ENCODE measurements around the gene PLPPR2. TPM values are rescaled to one million over a fixed set of nuclear protein-coding genes. Genes with fewer than 3 reads are reported as not detected.

PLPPR2 gene
- total and polyA plus RNA-seq, 4 donors = 9.1 to 35.1 (median 24.3) TPM

DNA sequence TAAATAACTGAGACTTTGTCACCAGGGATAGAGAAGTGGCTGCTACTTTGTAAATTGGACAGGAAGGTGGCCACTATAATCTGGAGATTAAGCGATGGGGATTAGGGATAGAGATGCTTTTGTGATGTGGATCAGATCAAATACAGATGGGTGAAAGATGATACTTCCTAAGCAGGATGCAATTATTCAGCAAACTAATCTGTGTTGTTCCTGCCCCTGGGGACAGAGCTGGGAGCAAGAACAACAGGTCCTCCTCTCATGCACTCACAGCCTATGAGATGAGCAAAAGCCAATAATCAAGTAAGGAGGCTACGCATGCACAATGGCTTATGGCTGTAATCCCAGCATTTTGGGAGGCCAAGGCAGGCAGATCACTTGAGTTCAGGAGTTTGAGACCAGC, 59.3 kb downstream of the PLPPR2 start:
- peaks cover 0 to 14% (median 11%) of the 10 kb centered on the region in 3 donors for H3K27me3 ChIP-seq (ENCODE audit: control insufficient read depth in 3 of 3, insufficient read depth in 3 of 3, low read length in 2 of 3)
- H3K4me3 ChIP-seq = no peak overlapping the region
- no peak overlapping the region for H3K27ac ChIP-seq (ENCODE audit: low read depth in 1 of 2, low read length in 1 of 2)
- 95 to 96% methylated on average over 2 of the region's 2 CpGs for WGBS, 2 donors
- DNase-seq = no peak
- TF ChIP-seq, protein P1, sequence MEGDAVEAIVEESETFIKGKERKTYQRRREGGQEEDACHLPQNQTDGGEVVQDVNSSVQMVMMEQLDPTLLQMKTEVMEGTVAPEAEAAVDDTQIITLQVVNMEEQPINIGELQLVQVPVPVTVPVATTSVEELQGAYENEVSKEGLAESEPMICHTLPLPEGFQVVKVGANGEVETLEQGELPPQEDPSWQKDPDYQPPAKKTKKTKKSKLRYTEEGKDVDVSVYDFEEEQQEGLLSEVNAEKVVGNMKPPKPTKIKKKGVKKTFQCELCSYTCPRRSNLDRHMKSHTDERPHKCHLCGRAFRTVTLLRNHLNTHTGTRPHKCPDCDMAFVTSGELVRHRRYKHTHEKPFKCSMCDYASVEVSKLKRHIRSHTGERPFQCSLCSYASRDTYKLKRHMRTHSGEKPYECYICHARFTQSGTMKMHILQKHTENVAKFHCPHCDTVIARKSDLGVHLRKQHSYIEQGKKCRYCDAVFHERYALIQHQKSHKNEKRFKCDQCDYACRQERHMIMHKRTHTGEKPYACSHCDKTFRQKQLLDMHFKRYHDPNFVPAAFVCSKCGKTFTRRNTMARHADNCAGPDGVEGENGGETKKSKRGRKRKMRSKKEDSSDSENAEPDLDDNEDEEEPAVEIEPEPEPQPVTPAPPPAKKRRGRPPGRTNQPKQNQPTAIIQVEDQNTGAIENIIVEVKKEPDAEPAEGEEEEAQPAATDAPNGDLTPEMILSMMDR (IDR thresholded peaks at IDR 0.05; ENCODE audit: control extremely low read depth, extremely low read depth) = no peak
- H3K9me3 ChIP-seq (ENCODE audit: control insufficient read depth in 4 of 4, insufficient read depth in 3 of 4, low read length in 3 of 4) = peaks cover 0 to 2% (median 0%) of the 10 kb centered on the region in 4 donors
- peaks cover 0 to 1% (median 0%) of the 10 kb centered on the region in 4 donors for H3K36me3 ChIP-seq (ENCODE audit: control insufficient read depth in 4 of 4, insufficient read depth in 4 of 4, low read length in 4 of 4)
- peaks cover 0 to 2% (median 0%) of the 10 kb centered on the region in 5 donors for H3K4me1 ChIP-seq (ENCODE audit: control insufficient read depth in 5 of 5, insufficient read depth in 5 of 5, low read length in 5 of 5)
- H3K9ac ChIP-seq (ENCODE audit: insufficient read depth in 1 of 2, low read length in 2 of 2) = no peak overlapping the region
- no peak for ATAC-seq (ENCODE audit: insufficient read depth, low FRiP score)

Small RNAs within 50 kb of the gene (small RNA-seq; reads per million reads assigned to genes)
- not detected for gene RF00019 (ENCODE audit: low replicate concordance)

Other genes with a start within 250 kb of the PLPPR2 start
- gene SPC24, start 199.7 kb upstream of the PLPPR2 start, total RNA-seq = 1 to 10 TPM; 2.5 to 5.3 TPM
- gene SPC24, start 199.7 kb upstream of the PLPPR2 start, polyA plus RNA-seq = 1 to 10 TPM; 1.3 to 6.5 TPM
- gene KANK2, start 157.9 kb upstream of the PLPPR2 start, total RNA-seq = 100 to 1,000 TPM; 129 to 164 TPM
- 10 to 100 TPM; 90.1 to 96.8 TPM for gene KANK2, start 157.9 kb upstream of the PLPPR2 start, polyA plus RNA-seq
- gene ANGPTL8, start 115.8 kb upstream of the PLPPR2 start, total RNA-seq = not detected
- gene ANGPTL8, start 115.8 kb upstream of the PLPPR2 start, polyA plus RNA-seq = 1 to 10 TPM in 1 of 2 donors, under 1 TPM in 1; 0.19 to 1.0 TPM
- 100 to 1,000 TPM in 1 of 2 donors, 10 to 100 TPM in 1; 60.2 to 129 TPM for gene DOCK6, start 92.9 kb upstream of the PLPPR2 start, total RNA-seq
- 10 to 100 TPM; 38.6 to 87.3 TPM for gene DOCK6, start 92.9 kb upstream of the PLPPR2 start, polyA plus RNA-seq
- not detected for gene TSPAN16, start 59.3 kb upstream of the PLPPR2 start, total RNA-seq
- not detected for gene TSPAN16, start 59.3 kb upstream of the PLPPR2 start, polyA plus RNA-seq
- 10 to 100 TPM; 28.0 to 73.2 TPM for gene RAB3D, start 15.8 kb upstream of the PLPPR2 start, total RNA-seq
- gene RAB3D, start 15.8 kb upstream of the PLPPR2 start, polyA plus RNA-seq = 10 to 100 TPM; 16.0 to 18.6 TPM
- 100 to 1,000 TPM; 101 to 125 TPM for gene TMEM205, start 9.2 kb upstream of the PLPPR2 start, total RNA-seq
- gene TMEM205, start 9.2 kb upstream of the PLPPR2 start, polyA plus RNA-seq = 100 to 1,000 TPM; 129 to 166 TPM
- gene CCDC159, start 8.9 kb upstream of the PLPPR2 start, total RNA-seq = 10 to 100 TPM; 25.8 to 26.5 TPM
- gene CCDC159, start 8.9 kb upstream of the PLPPR2 start, polyA plus RNA-seq = 10 to 100 TPM; 40.9 to 55.2 TPM
- gene SWSAP1, start 19.2 kb downstream of the PLPPR2 start, total RNA-seq = 1 to 10 TPM; 1.1 to 4.1 TPM
- gene SWSAP1, start 19.2 kb downstream of the PLPPR2 start, polyA plus RNA-seq = 1 to 10 TPM; 3.5 to 4.0 TPM
- gene EPOR, start 28.9 kb downstream of the PLPPR2 start, total RNA-seq = 10 to 100 TPM; 14.5 to 20.6 TPM
- gene EPOR, start 28.9 kb downstream of the PLPPR2 start, polyA plus RNA-seq = 10 to 100 TPM in 1 of 2 donors, 1 to 10 TPM in 1; 8.7 to 14.7 TPM
- gene RGL3, start 63.9 kb downstream of the PLPPR2 start, total RNA-seq = 10 to 100 TPM; 35.2 to 45.2 TPM
- 10 to 100 TPM; 10.4 to 39.3 TPM for gene RGL3, start 63.9 kb downstream of the PLPPR2 start, polyA plus RNA-seq
- gene ODAD3, start 79.7 kb downstream of the PLPPR2 start, total RNA-seq = 1 to 10 TPM; 3.9 to 9.8 TPM
- 1 to 10 TPM; 2.0 to 4.5 TPM for gene ODAD3, start 79.7 kb downstream of the PLPPR2 start, polyA plus RNA-seq
- gene PRKCSH, start 80.2 kb downstream of the PLPPR2 start, total RNA-seq = 100 to 1,000 TPM; 115 to 315 TPM
- gene PRKCSH, start 80.2 kb downstream of the PLPPR2 start, polyA plus RNA-seq = 100 to 1,000 TPM; 142 to 174 TPM
- gene ELAVL3, start 125.6 kb downstream of the PLPPR2 start, total RNA-seq = under 1 TPM in 1 of 2 donors, not detected in 1; 0.34 TPM
- under 1 TPM in 1 of 2 donors, not detected in 1; 0.15 TPM for gene ELAVL3, start 125.6 kb downstream of the PLPPR2 start, polyA plus RNA-seq
- 10 to 100 TPM in 1 of 2 donors, 1 to 10 TPM in 1; 5.4 to 12.9 TPM for gene ZNF653, start 150.4 kb downstream of the PLPPR2 start, total RNA-seq
- gene ZNF653, start 150.4 kb downstream of the PLPPR2 start, polyA plus RNA-seq = 10 to 100 TPM in 1 of 2 donors, 1 to 10 TPM in 1; 7.7 to 10.2 TPM
- gene ECSIT, start 173.7 kb downstream of the PLPPR2 start, total RNA-seq = 10 to 100 TPM; 31.7 to 46.4 TPM
- 10 to 100 TPM; 34.4 to 58.8 TPM for gene ECSIT, start 173.7 kb downstream of the PLPPR2 start, polyA plus RNA-seq
- 10 to 100 TPM; 16.5 to 34.9 TPM for gene CNN1, start 183.4 kb downstream of the PLPPR2 start, total RNA-seq
- 10 to 100 TPM; 17.2 to 27.8 TPM for gene CNN1, start 183.4 kb downstream of the PLPPR2 start, polyA plus RNA-seq
- gene ELOF1, start 203.8 kb downstream of the PLPPR2 start, total RNA-seq = 10 to 100 TPM; 19.2 to 64.2 TPM
- 10 to 100 TPM; 56.9 to 82.8 TPM for gene ELOF1, start 203.8 kb downstream of the PLPPR2 start, polyA plus RNA-seq
- gene ACP5, start 222.2 kb downstream of the PLPPR2 start, total RNA-seq = 100 to 1,000 TPM in 1 of 2 donors, 10 to 100 TPM in 1; 22.5 to 184 TPM
- 100 to 1,000 TPM in 1 of 2 donors, 10 to 100 TPM in 1; 95.6 to 301 TPM for gene ACP5, start 222.2 kb downstream of the PLPPR2 start, polyA plus RNA-seq
- 10 to 100 TPM; 10.2 to 30.6 TPM for gene ZNF627, start 242.1 kb downstream of the PLPPR2 start, total RNA-seq
- gene ZNF627, start 242.1 kb downstream of the PLPPR2 start, polyA plus RNA-seq = 1 to 10 TPM; 4.8 to 7.4 TPM